ENCODE results near the gene PLA2G5. TPM values are rescaled to one million over a fixed set of nuclear protein-coding genes. Genes with fewer than 3 reads are reported as not detected.

Gene PLA2G5
- polyA plus RNA-seq, 4 donors: 1.4 to 2.9 TPM; not detected in 2

GRCh38 chr1:20137055-20137454 is 67.1 kb downstream of the PLA2G5 start:
- DNase-seq: no peak
- Histone ChIP-seq H3K4me3 (ENCODE audit: low read depth in 1 of 3, low read length in 3 of 3) (no peak overlapping the region), H3K4me1 (ENCODE audit: control insufficient read depth in 3 of 3, insufficient read depth in 2 of 3, low read depth in 1 of 3, low read length in 2 of 3) (no peaks in the 10 kb centered on the region), H3K9me3 (ENCODE audit: control insufficient read depth in 2 of 2, insufficient read depth in 1 of 2, low read depth in 1 of 2, low read length in 1 of 2) (no peaks in the 10 kb centered on the region), H3K27me3 (ENCODE audit: control insufficient read depth in 3 of 3, insufficient read depth in 3 of 3, low read length in 3 of 3) (no peaks in the 10 kb centered on the region), H3K36me3 (ENCODE audit: control insufficient read depth in 3 of 3, insufficient read depth in 2 of 3, low read depth in 1 of 3, low read length in 3 of 3) (no peaks in the 10 kb centered on the region), H3K27ac (ENCODE audit: low read depth in 1 of 3, low read length in 2 of 3) (no peak overlapping the region)
- FAIRE-seq: no peak
- 82 to 90% (median 89%) methylated on average over 4 of the region's 4 CpGs for WGBS, 3 donors

- Histone ChIP-seq H3K4me1 (ENCODE audit: control insufficient read depth in 3 of 3, insufficient read depth in 2 of 3, low read depth in 1 of 3, low read length in 2 of 3) (no peaks in the 10 kb centered on the region), H3K36me3 (ENCODE audit: control insufficient read depth in 3 of 3, insufficient read depth in 2 of 3, low read depth in 1 of 3, low read length in 3 of 3) (no peaks in the 10 kb centered on the region), H3K27ac (ENCODE audit: low read depth in 1 of 3, low read length in 2 of 3) (no peak overlapping the region), H3K4me3 (ENCODE audit: low read depth in 1 of 3, low read length in 3 of 3) (no peak overlapping the region), H3K27me3 (ENCODE audit: control insufficient read depth in 3 of 3, insufficient read depth in 3 of 3, low read length in 3 of 3) (no peaks in the 10 kb centered on the region), H3K9me3 (ENCODE audit: control insufficient read depth in 2 of 2, insufficient read depth in 1 of 2, low read depth in 1 of 2, low read length in 1 of 2) (no peaks in the 10 kb centered on the region)
- FAIRE-seq (no peak), DNase-seq (peak; percentile 17 to 36)
- WGBS, 3 donors: 20 to 54% (median 32%) methylated on average over 1 of the region's 1 CpG
Measured at GRCh38 chr1:20137604-20138003, 67.6 kb downstream of the PLA2G5 start.

- Histone ChIP-seq H3K27me3 (ENCODE audit: control insufficient read depth in 3 of 3, insufficient read depth in 3 of 3, low read length in 3 of 3) (no peaks in the 10 kb centered on the region), H3K9me3 (ENCODE audit: control insufficient read depth in 2 of 2, insufficient read depth in 1 of 2, low read depth in 1 of 2, low read length in 1 of 2) (no peaks in the 10 kb centered on the region), H3K4me1 (ENCODE audit: control insufficient read depth in 3 of 3, insufficient read depth in 2 of 3, low read depth in 1 of 3, low read length in 2 of 3) (no peaks in the 10 kb centered on the region), H3K36me3 (ENCODE audit: control insufficient read depth in 3 of 3, insufficient read depth in 2 of 3, low read depth in 1 of 3, low read length in 3 of 3) (no peaks in the 10 kb centered on the region), H3K4me3 (ENCODE audit: low read depth in 1 of 3, low read length in 3 of 3) (no peak overlapping the region), H3K27ac (ENCODE audit: low read depth in 1 of 3, low read length in 2 of 3) (no peak overlapping the region)
- 89 to 90% (median 90%) methylated on average over 6 of the region's 6 CpGs for WGBS, 3 donors
- FAIRE-seq (no peak), DNase-seq (no peak)
Measured at GRCh38 chr1:20138346-20138745, 68.4 kb downstream of the PLA2G5 start.

GRCh38 chr1:20138961-20139550 is 69.1 kb downstream of the PLA2G5 start, which contains the start of gene PLA2G2F:
PLA2G2F (plus strand) TSS chr1:20139323; CDS start chr1:20139428, 105 bp downstream.
- no peak for FAIRE-seq
- no peaks in the 10 kb centered on the region for H3K9me3 ChIP-seq (ENCODE audit: control insufficient read depth in 2 of 2, insufficient read depth in 1 of 2, low read depth in 1 of 2, low read length in 1 of 2)

GRCh38 chr1:20139776-20140612 is 70.0 kb downstream of the PLA2G5 start:
- WGBS, 3 donors: 75 to 86% (median 78%) methylated on average over 13 of the region's 13 CpGs
- Histone ChIP-seq H3K36me3 (ENCODE audit: control insufficient read depth in 3 of 3, insufficient read depth in 2 of 3, low read depth in 1 of 3, low read length in 3 of 3) (no peaks in the 10 kb centered on the region), H3K4me3 (ENCODE audit: low read depth in 1 of 3, low read length in 3 of 3) (no peak overlapping the region), H3K27me3 (ENCODE audit: control insufficient read depth in 3 of 3, insufficient read depth in 3 of 3, low read length in 3 of 3) (no peaks in the 10 kb centered on the region), H3K9me3 (ENCODE audit: control insufficient read depth in 2 of 2, insufficient read depth in 1 of 2, low read depth in 1 of 2, low read length in 1 of 2) (no peaks in the 10 kb centered on the region), H3K27ac (ENCODE audit: low read depth in 1 of 3, low read length in 2 of 3) (no peak overlapping the region), H3K4me1 (ENCODE audit: control insufficient read depth in 3 of 3, insufficient read depth in 2 of 3, low read depth in 1 of 3, low read length in 2 of 3) (no peaks in the 10 kb centered on the region)
- FAIRE-seq (no peak), DNase-seq (no peak)

More at GRCh38 chr1:20138961-20139550, 69.1 kb downstream of the PLA2G5 start, which contains the start of gene PLA2G2F:
- H3K4me3 ChIP-seq (ENCODE audit: low read depth in 1 of 3, low read length in 3 of 3): no peak within 1 kb of the TSS
- WGBS, 3 donors: 86 to 89% (median 89%) methylated on average over 9 of the region's 9 CpGs
- no peaks in the 10 kb centered on the region for H3K4me1 ChIP-seq (ENCODE audit: control insufficient read depth in 3 of 3, insufficient read depth in 2 of 3, low read depth in 1 of 3, low read length in 2 of 3)
- no peak for DNase-seq
- H3K27me3 ChIP-seq (ENCODE audit: control insufficient read depth in 3 of 3, insufficient read depth in 3 of 3, low read length in 3 of 3): no peaks in the 10 kb centered on the region
- H3K27ac ChIP-seq (ENCODE audit: low read depth in 1 of 3, low read length in 2 of 3): no peak within 1 kb of the TSS
- no peaks in the 10 kb centered on the region for H3K36me3 ChIP-seq (ENCODE audit: control insufficient read depth in 3 of 3, insufficient read depth in 2 of 3, low read depth in 1 of 3, low read length in 3 of 3)

GRCh38 chr1:20141001-20141400 is 71.0 kb downstream of the PLA2G5 start:
- DNase-seq: no peak
- Histone ChIP-seq H3K27me3 (ENCODE audit: control insufficient read depth in 3 of 3, insufficient read depth in 3 of 3, low read length in 3 of 3) (no peaks in the 10 kb centered on the region), H3K4me3 (ENCODE audit: low read depth in 1 of 3, low read length in 3 of 3) (no peak overlapping the region), H3K9me3 (ENCODE audit: control insufficient read depth in 2 of 2, insufficient read depth in 1 of 2, low read depth in 1 of 2, low read length in 1 of 2) (no peaks in the 10 kb centered on the region), H3K4me1 (ENCODE audit: control insufficient read depth in 3 of 3, insufficient read depth in 2 of 3, low read depth in 1 of 3, low read length in 2 of 3) (no peaks in the 10 kb centered on the region), H3K36me3 (ENCODE audit: control insufficient read depth in 3 of 3, insufficient read depth in 2 of 3, low read depth in 1 of 3, low read length in 3 of 3) (no peaks in the 10 kb centered on the region), H3K27ac (ENCODE audit: low read depth in 1 of 3, low read length in 2 of 3) (no peak overlapping the region)
- WGBS, 3 donors: 88 to 92% (median 89%) methylated on average over 9 of the region's 9 CpGs
- no peak for FAIRE-seq

- 87 to 90% (median 89%) methylated on average over 6 to 7 of the region's 7 CpGs for WGBS, 3 donors
- Histone ChIP-seq H3K9me3 (ENCODE audit: control insufficient read depth in 2 of 2, insufficient read depth in 1 of 2, low read depth in 1 of 2, low read length in 1 of 2) (no peaks in the 10 kb centered on the region), H3K36me3 (ENCODE audit: control insufficient read depth in 3 of 3, insufficient read depth in 2 of 3, low read depth in 1 of 3, low read length in 3 of 3) (no peaks in the 10 kb centered on the region), H3K27ac (ENCODE audit: low read depth in 1 of 3, low read length in 2 of 3) (no peak overlapping the region), H3K4me1 (ENCODE audit: control insufficient read depth in 3 of 3, insufficient read depth in 2 of 3, low read depth in 1 of 3, low read length in 2 of 3) (no peaks in the 10 kb centered on the region), H3K4me3 (ENCODE audit: low read depth in 1 of 3, low read length in 3 of 3) (no peak overlapping the region), H3K27me3 (ENCODE audit: control insufficient read depth in 3 of 3, insufficient read depth in 3 of 3, low read length in 3 of 3) (no peaks in the 10 kb centered on the region)
- no peak for DNase-seq
- FAIRE-seq: no peak
Measured at GRCh38 chr1:20141466-20141865, 71.5 kb downstream of the PLA2G5 start.

All from small intestine (tissue), 7 donors.